AG04450 (cell line): ENCODE data around the gene UXS1. TPM values are rescaled to one million over a fixed set of nuclear protein-coding genes. Genes with fewer than 3 reads are reported as not detected.

Source experiments
- CTCF ChIA-PET: fragments of 300-600, 350-600 bp; formaldehyde crosslinking; extraction: SDS; loops from one replicate; lab custom pipeline; 2022; ENCODE audit warnings: antibody characterized with exemption, inconsistent platforms; lab: Charles Lee
- POLR2A ChIA-PET: fragments of 350-600 bp; formaldehyde crosslinking; extraction: SDS; loops from one replicate; lab custom pipeline; 2021; ENCODE audit warnings: antibody characterized with exemption, inconsistent platforms; lab: Yijun Ruan, JAX
- DNase-seq: peaks from one replicate; pipeline ENCODE4 v3.0.0-alpha.2; 2011; ENCODE audit warnings: low read depth, low spot score
- H3K27ac ChIP-seq: one replicate; pipeline ENCODE4 v1.5.1; 2012; ENCODE audit warnings: low read depth, low read length, control low read depth
- H3K27me3 ChIP-seq: one replicate; pipeline ENCODE4 v1.6.0; 2012; ENCODE audit warnings: low read length; ENCODE audit not compliant: control insufficient read depth, insufficient read depth
- H3K4me3 ChIP-seq: 2 replicates; pipeline ENCODE4 v1.5.1; 2011; ENCODE audit warnings: mild to moderate bottlenecking, low read depth, low read length, control low read depth
- H3K9me3 ChIP-seq: 2 replicates; pipeline ENCODE4 v1.5.1; 2012; ENCODE audit warnings: low read length; ENCODE audit not compliant: control insufficient read depth, insufficient read depth
- CTCF ChIP-seq: IDR thresholded peaks from 2 replicates; pipeline ENCODE4 v1.5.1; 2011; ENCODE audit warnings: low read depth, low read length, control low read depth, inconsistent platforms
- polyA plus RNA-seq: library from polyadenylated mRNA; depleted of rRNA; stranded (reverse); fragments of >200 nt; gene quantifications from 2 replicates; pipeline ENCODE4 v1.2.3, GENCODE V29; 2011

Gene UXS1
- polyA plus RNA-seq, 1 experiment = 53.2 TPM

GRCh38 chr2:106120432-106120831, 73.7 kb downstream of the UXS1 start:
- no peak for TF ChIP-seq CTCF
- H3K4me3 ChIP-seq = no peak overlapping the region
- POLR2A ChIA-PET = no interaction called here
- H3K27me3 ChIP-seq = no peaks in the 10 kb centered on the region
- CTCF ChIA-PET = no interaction called here
- no peak overlapping the region for H3K27ac ChIP-seq
- no peaks in the 10 kb centered on the region for H3K9me3 ChIP-seq
- no peak for DNase-seq

GRCh38 chr2:106119074-106119473, 75.0 kb downstream of the UXS1 start:
- ChIA-PET POLR2A (no interaction called here), CTCF (no interaction called here)
- TF ChIP-seq CTCF = no peak
- Histone ChIP-seq H3K4me3 (no peak overlapping the region), H3K9me3 (no peaks in the 10 kb centered on the region), H3K27me3 (no peaks in the 10 kb centered on the region), H3K27ac (no peak overlapping the region)
- no peak for DNase-seq

- ChIA-PET POLR2A (no interaction called here), CTCF (no interaction called here)
- no peak overlapping the region for H3K4me3 ChIP-seq
- H3K9me3 ChIP-seq = no peaks in the 10 kb centered on the region
- no peaks in the 10 kb centered on the region for H3K27me3 ChIP-seq
- TF ChIP-seq CTCF = no peak
- no peak for DNase-seq
- H3K27ac ChIP-seq = no peak overlapping the region
Observed at GRCh38 chr2:106117882-106118684, 76.0 kb downstream of the UXS1 start.

GRCh38 chr2:106117347-106117746, 76.8 kb downstream of the UXS1 start:
- ChIA-PET POLR2A (no interaction called here), CTCF (no interaction called here)
- TF ChIP-seq CTCF = no peak
- Histone ChIP-seq H3K9me3 (no peaks in the 10 kb centered on the region), H3K4me3 (no peak overlapping the region), H3K27ac (no peak overlapping the region), H3K27me3 (no peaks in the 10 kb centered on the region)
- no peak for DNase-seq

GRCh38 chr2:106116248-106116647, 77.9 kb downstream of the UXS1 start:
- CTCF ChIA-PET = no interaction called here
- DNase-seq = no peak
- no peak overlapping the region for H3K27ac ChIP-seq
- no peaks in the 10 kb centered on the region for H3K9me3 ChIP-seq
- no peak overlapping the region for H3K4me3 ChIP-seq
- TF ChIP-seq CTCF = no peak
- no peaks in the 10 kb centered on the region for H3K27me3 ChIP-seq
- POLR2A ChIA-PET = no interaction called here
